Caki2 (cell line): ENCODE measurements around the gene PWWP2A. TPM values are rescaled to one million over a fixed set of nuclear protein-coding genes. Genes with fewer than 3 reads are reported as not detected.
"Not testable (repeated sequence)": the region's sequence is repeated elsewhere in the genome, so short reads cannot be mapped to it uniquely, and the experiment has no call there.

ENCODE experiments used
- DNase-seq: peaks from one replicate; pipeline ENCODE4 v3.0.0-alpha.2; 2015; ENCODE audit warnings: low read depth
- in situ Hi-C: cut with HindIII; loops from 2 replicates; pipeline ENCODE4 v1.10.0; 2016; ENCODE audit warnings: low sequenced_read_pairs, low pct_unique_long_range_greater_than_20kb, mixed read lengths
- total RNA-seq: library from RNA; depleted of rRNA; stranded (reverse); fragments of >200 nt; shearing (Covaris generic); gene quantifications from 2 replicates; pipeline ENCODE4 v1.2.3, GENCODE V29; 2014; ENCODE audit warnings: low replicate concordance

Gene PWWP2A
- total RNA-seq, 1 experiment from 2014 or later: 31.2 TPM

DNA sequence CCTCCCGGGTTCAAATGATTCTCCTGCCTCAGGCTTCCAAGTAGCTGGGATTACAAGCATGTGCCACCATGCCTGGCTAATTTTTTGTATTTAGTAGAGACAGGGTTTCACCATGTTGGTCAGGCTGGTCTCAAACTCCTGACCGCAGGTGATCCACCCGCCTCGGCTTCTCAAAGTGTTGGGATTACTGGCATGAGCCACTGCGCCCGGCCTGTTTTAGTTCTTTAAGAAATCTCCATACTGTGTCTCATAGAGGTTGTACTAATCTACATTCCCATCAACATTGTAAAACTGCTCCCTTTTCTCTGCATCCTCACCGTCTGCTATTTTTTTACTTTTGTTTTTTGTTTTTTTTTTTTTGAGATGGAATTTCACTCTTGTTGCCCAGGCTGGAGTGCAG is 25.2 kb upstream of the PWWP2A start:
- in situ Hi-C loops, DNase-seq: not testable (repeated sequence)

DNA sequence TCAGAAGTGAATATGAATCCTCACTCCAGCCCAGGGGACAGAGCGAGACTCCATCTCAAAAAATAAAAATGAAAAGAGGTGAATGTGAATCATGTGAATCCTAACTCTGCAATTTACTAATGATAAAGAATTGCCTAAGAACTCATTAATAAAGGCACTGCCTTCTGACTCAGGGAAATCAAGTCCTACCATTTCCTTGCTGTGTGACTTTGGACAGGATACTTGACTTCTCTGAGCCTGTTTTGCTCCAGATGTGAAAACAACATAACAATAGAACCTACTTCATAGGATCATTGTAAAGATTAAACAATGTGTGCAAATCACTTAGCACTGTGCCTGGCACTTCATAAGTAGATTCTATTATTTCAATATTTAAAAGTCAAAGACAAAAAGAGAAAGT is 15.1 kb upstream of the PWWP2A start:
- in situ Hi-C loops: no loop called here
- DNase-seq: no peak

DNA sequence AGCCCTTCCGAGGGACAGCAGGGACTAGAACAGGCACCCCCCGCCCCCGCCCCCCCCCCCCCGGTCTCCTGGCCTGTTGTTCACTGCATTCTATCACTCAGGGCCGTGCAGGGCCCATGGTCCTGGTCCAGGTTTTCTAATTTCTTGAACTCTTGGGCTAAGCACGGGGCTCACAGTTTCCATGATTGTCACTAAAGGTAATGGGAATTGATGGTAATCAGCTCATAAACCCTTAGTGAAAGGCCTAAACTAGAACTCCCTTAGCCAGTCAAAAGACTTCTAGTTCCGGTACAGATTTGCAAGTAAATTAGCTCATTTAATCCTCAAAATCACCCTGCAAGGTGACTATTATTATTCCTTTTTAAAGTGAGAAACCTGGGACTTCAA is 14.7 kb upstream of the PWWP2A start:
- in situ Hi-C loops: no loop called here

DNA sequence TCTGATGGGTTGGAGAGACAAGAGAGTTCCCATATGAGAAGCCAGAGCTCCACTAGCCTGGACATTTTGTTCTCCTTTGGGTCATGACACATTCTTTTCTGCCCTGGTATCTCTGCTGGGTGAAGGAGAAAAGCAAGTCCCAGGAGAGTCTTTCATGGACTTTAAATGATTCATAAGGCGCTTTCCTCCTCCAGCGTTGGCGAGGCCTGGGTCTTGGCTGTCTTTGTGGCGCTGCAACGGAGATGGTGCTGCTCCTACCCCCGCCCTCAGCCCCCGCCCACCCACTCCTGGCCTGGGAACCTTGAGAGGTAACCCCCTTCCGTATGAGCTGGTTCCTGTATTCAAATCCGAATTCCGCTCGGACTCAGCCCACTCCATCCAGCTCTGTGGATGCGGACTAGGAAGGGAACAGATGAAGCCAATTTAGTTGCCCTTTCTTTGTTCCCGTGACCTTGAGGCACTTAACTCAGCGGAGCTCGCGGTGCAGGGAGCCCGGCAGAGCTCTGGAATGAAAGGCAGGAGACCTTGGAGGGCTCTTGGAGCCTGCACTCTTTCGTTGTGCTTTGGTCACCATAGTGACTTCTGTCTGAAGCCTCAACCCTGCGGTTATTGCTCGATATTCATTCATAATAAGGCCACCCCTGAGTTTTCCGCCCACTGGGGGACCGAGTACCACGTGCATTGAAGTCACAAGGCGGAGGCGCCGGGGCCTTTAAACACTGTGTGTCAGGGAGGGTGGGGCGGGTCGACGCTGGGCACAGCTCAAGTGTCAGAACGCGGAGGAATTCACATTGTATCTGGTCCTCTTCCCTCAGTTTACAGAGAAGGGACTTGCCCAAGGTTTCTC is 14.0 kb upstream of the PWWP2A start:
- no peak for DNase-seq
- in situ Hi-C loops: no loop called here

More for the DNA sequence above, 14.7 kb upstream of the PWWP2A start:
- DNase-seq: no peak

DNA sequence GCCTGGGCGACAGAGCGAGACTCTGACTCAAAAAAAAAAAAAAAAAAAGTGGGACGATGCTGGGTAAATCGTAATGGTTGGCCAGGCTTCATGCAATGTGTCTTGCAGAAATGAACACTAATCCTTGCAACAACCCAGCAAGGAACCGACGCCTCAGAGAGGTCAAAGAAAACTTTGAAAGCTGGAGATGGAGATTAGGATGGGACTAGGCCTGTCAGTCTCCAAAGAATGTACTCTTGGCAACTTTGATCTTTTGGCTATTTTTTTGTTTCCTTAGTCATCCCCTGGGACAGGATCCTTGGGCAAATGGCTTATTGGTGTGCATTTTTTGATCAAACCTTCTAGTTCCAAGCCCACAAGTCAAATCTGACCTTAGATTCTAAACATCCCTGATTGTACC is 10.6 kb upstream of the PWWP2A start:
- no peak for DNase-seq
- in situ Hi-C loops: no loop called here

DNA sequence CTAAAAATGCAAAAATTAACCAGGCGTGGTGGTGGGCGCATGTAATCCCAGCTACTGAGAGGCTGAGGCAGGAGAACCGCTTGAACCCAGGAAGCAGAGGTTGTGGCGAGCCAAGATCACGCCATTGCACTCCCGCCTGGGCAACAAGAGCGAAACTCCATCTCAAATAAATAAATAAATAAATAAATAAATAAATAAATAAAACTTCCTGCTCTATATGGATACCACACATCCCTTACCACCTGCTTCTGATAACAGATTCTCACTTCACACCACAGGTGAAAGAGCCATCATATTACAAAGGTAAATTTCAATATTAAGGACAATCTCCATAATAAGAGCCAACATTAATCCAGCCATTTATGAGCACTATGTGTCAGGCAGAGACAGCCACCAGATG is 9.4 kb upstream of the PWWP2A start:
- in situ Hi-C loops: no loop called here
- no peak for DNase-seq

DNA sequence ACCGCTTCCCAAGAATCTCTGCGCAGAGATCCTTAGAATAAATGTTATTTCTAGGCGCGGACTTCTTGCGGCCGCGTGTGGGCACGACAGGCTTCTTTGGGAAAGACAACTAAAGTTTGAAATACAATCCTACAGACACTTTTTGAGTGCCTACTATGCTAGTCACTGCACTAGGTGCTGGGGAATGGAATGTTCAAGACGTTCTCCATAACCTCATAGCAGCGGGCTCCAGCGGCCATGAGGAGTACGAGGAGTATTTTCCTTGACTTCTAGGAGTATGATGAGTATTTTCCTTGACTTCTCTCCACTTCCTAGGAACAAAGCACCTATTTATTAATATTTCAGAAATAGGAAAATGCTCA is 636 bp upstream of the PWWP2A start:
- in situ Hi-C loops: no loop called here
- no peak for DNase-seq

DNA sequence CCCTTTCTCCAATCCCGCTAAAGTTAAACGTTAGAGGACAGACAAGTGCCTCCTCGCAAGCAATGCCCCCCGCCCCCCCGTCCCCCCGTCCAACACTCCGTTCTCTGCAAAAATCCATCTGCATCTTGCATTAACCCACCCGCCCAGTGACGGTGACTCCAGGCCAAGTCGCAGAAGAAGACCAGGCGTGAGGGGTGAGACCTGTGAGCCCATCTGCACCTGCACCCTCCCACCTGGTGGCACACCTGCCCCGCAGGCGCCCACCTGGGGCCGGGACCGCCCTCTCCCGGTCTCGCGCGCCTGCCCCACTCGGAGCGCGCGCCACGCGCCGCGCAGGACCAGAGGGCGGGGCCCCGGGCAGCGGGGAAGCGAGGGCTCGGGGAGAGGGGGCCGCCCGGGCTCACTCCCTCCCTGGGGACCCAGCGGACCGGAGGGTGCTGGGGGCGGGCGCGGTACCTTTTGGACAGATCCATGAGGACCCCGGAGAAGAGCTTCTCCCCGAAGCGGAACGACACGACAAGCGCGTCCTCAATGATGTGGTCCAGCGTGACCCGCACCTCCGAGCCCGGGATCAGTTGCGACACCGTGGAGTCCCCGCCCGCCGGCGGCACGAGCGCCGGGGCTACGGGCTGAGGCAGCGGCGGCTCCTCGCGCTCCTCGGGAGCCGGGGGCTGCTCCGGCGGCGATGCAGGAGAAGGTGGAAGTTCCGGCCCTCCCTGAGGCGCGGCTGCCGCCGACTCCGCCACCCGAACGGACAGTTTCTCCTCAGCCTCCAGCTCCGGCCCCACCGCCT is 705 bp downstream of the PWWP2A start:
- in situ Hi-C loops: no loop called here
- DNase-seq: no peak

DNA sequence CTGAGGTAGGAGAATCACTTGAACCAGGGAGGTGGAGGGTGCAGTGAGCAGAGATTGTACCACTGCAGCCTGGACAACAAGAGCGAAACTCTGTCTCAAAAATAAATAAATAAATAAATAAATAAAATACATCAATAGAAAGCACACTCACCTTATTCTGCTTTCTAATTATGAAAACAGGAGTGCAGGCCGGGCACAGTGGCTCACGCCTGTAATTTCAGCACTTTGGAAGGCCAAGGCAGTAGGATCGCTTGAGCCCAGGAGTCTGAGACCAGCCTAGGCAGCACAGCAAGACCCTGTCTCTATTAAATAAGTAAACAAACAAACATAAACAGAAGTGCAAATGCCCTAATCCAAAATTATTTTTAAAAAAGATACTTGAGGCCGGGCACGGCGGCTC is 2.3 kb downstream of the PWWP2A start:
- in situ Hi-C loops: no loop called here
- no peak for DNase-seq

DNA sequence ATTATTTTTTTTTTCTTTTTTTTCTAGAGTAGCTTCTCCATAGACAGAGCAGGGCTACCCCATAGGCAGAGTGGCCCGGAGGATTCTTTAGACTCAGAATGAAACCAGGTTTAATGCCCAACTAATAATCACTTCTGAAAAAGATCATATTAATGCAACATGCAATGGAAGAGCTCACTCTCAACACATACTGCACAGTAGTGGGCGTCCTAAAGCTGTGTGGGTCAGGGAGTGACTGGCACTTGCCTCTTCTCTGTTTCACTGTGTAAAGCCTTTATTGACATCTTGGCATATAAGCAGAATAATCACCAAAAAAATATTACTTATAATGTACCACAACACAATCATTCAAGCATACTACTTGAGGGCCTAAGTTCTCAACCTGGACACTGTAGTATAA is 11.1 kb downstream of the PWWP2A start:
- no peak for DNase-seq
- in situ Hi-C loops: no loop called here

DNA sequence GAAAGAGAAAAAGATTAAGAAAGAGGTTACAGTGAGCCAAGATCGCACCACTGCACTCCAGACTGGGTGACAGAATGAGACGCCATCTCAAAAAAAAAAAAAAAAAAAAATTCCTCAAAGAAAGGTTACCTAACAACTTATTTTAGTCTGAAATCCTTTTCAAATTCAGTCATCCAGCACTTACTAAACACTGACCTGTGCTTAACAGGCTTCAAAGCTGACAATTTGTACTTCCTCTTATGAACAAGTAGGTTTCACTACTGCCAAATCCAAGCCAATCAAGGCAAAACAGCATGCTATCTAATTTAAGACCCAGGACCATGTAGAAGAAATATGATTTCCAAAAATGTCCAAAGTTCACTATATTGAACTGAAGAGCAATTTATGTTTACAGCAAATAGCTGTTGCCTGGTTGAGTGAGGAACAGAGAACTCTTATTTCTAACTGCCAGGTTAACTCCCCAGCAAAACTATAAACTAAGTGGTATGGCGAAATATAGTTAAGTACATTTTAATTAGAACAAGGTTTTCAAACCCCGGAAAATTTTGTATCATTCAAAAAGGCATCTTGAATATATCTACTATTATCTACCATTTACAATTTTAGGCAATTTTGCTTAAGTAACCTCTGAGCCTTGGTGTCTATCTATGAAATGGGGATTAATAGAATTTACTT is 13.4 kb downstream of the PWWP2A start:
- DNase-seq: no peak
- in situ Hi-C loops: no loop called here

DNA sequence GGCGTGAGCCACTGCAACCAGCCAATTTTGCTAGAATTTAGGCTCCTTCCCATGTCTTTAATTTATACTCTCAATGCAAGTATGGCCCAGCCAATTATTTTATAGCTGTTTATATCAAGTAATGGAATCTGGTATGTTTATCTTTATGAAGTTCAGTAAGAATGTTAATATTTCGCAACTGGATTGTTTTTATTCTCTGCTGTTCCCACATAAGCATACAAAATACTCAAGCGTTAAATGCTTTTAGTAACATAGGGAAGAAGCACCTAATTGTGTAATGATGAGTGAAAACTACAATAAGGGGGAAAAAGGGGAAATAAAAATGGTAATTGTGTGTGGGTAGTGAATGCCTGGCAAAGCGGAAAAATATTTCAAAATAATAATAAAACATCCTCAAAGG is 21.3 kb downstream of the PWWP2A start:
- DNase-seq: no peak
- in situ Hi-C loops: no loop called here

DNA sequence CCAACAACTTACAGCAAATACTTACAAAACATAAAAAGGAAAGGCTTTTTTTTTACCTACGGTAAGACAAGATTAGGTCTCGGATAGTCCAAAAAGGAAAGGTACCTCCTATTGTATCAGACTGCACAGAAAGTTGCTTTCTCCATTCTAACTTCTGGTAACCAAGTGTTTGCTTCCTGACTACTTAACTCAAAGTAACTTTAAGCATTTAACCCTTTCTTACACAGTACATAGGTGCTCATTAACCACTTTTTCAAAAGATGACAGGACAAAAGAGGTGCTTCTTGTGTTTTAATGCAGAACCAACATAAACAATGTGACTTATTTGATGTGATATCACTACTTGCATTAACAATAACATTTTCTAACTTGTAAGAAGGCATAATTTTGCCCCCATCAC is 23.1 kb downstream of the PWWP2A start:
- in situ Hi-C loops: no loop called here
- DNase-seq: no peak

DNA sequence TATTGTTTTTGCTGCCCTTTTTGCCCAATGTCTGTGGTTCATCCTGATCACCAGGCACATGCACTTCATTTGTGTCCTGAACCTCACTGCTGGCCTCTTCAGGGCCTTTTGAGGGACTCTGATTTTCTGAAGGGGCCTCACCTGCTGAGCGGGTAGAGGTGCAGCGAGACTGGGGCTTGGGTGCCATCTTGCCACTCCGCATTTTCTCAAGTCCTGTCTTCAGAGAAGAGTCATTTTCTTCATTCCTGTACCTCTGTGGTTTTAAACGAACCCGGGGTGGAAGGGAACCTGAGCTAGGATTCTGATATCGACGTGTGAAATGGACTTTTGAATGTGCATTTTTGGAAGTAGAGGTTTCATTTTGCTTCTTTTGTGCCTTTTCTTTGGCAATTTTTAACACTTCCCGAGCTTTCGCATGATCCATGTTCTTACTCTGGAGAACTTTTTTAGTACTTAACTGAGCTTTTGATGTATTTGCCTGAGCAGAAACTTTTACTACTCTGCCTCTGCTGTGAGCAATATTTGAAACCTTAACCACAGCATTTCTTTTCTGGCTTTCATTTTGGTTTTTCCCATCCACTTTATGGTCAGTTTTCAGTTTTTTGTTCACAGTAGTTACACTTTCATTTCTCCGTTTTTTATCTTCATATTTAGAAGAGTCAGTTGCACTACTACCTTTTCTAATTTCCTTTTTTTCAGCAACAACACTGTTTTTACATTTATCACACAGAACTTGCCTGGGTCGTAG is 26.1 kb downstream of the PWWP2A start:
- no peak for DNase-seq
- in situ Hi-C loops: no loop called here

DNA sequence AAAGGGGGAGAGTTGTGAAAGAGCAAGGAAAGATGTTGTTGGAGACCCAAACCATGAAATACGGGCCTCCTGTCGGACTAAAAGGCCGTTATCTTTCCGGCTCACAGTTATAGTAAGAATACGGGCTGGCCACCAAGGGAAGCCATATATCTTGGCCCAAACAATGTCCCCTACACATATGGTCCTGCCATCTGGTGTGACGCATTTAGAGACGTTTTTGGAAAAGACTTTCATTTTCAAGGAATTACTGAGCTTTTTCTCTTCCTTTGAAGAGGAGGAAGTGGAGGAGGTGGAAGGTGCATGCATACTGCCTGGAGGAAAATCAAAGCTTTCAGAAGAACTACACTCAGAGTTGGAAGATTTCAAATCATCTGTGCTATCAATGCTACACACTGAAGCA is 26.7 kb downstream of the PWWP2A start:
- in situ Hi-C loops: no loop called here
- no peak for DNase-seq

DNA sequence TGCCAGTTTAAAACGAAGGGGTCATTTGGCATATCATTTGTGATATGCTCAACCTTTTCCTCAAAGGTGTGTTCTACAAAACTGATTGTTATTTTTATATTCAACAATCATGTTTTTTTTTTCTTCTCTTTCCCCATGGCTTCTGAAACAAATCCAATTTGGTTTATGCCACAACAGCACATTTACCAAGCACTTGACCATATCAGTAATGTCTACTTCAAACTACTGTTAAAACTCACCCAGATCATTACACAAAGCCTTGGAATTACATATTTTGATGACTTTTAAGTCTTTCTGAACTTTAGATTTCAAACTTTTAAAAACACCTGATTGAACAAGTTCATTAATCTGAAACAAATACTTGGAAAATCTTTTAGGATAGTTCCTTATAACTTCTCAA is 29.2 kb downstream of the PWWP2A start:
- no peak for DNase-seq
- in situ Hi-C loops: no loop called here

DNA sequence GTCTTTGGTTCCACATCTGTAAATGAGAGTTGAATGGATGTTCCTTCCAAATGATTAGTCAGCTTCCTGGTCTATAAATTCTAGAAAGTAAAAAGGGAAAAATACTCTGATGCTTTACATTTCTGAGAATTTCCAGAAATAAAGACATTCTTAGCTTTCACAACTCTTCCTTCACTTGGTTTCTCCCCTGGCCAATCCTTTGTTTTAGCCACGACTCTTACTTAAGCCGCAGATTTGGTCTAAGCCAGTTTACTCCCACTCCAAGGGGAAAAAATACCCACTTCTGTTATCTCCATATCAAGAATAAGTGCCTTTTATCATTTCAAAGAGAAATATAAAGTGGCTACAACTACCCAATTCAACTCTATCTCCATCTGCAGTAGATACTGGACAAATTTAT is 29.7 kb downstream of the PWWP2A start:
- in situ Hi-C loops: no loop called here

DNA sequence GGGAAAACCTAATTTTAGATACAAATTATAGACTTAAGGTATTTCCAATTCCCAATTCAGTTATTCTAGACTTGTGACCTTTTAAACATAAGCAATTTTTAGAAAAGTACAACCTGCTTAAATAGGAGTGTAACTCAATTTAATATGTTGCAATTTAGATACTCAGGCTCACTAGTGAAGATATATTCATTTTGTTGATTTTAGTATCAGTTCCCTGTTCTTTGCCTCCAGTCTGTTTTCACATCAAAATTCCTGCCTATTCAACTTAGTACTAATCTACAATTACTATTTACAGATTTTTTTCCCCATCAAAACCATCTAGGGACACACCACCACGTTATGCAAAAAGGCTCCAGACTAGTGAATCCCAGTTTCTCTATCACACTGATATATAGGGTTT is 30.4 kb downstream of the PWWP2A start:
- in situ Hi-C loops: no loop called here
- DNase-seq: no peak

More for the DNA sequence above, 29.7 kb downstream of the PWWP2A start:
- DNase-seq: no peak

DNA sequence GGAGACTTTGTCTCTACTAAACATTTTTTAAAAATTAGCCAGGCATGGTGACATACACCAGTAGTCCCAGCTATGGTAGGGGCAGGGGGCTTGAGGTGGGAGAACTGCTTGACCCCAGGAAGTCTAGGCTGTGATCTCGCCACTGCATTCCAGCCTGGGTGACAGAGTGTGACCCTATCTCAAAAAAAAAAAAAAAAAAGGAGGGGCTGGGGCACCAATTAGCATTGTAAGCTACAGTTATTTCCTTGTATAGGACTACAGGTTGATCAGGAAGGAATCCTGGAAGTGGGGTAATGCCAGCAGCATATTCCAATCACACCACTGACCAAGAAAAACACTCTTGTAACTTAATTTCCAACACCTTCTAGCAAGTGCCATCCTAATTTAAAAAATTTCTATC is 32.1 kb downstream of the PWWP2A start:
- in situ Hi-C loops: no loop called here
- peak; percentile 42 for DNase-seq
